GDM1 (cell line): Measurements from ENCODE around the gene GVQW3.

Experiments
- DNase-seq: peaks from one replicate; lab custom pipeline; 2025; lab: John Stamatoyannopoulos, UW

The GVQW3 gene

DNA sequence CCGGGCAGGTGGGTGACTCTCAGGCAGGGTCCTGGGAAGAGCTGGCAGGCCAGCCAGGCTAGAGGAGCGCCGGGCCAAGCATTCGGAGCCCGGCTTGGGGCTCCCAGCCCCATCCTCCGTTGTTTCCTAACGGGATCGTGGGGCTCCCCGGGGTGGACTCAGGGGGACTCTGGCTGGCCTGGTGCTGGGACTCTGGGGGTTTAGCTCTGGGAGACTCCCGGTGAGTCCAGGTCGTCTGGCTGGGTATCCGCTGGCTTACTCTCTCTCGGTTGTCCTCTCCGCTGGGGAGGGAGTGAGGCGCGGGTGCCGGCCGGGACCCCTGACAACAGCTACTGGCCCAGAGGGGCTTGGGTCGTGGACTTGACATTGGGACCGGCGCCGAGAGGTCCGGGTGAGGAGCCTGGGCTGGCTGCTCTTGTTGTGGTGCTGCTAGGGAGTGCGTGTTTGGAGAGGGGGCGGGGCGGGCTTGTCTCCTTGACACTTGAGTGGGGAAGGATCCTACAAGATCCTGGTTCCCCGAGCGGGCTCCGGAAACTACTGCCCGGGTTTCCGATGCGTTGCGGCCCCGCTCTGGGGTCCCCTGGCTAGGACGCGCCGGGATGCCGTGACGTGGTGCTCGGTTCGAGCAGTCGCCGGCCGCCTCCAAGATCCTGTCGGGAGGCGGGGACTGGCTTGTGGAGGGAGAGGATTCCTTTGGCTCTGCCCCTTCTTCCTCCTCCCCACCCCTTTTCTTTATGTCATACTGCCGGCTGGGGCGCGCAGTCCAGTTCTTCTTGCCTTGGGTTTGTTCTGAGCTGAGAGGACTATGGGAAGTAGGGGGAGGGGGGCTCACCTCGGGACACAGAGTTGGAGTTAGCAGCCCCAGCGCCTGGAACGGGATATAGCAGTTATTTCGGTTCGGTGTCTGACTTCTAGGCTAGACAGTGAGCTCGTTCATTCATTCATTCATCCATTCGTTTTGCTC, 64.3 kb downstream of the GVQW3 start:
- peak; percentile 48 for DNase-seq

DNA sequence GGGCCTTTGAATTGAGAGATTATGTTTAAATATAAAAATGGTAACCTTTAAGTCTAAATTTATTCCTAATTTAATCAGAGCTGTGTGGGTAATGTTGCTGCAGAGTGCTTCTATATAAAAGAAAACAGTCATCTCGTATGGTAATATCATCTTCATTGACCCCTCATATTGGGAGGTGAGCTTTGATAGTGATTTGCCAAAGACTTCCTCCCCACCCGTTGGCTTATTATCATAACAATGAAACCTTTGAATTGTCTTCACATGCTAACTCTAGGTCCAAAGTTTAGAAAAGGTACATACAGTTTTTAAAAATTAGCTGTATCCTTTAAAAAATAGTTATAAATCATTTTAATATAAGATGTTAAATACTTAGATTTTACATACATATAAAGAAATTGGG, 67.4 kb downstream of the GVQW3 start:
- no peak for DNase-seq

DNA sequence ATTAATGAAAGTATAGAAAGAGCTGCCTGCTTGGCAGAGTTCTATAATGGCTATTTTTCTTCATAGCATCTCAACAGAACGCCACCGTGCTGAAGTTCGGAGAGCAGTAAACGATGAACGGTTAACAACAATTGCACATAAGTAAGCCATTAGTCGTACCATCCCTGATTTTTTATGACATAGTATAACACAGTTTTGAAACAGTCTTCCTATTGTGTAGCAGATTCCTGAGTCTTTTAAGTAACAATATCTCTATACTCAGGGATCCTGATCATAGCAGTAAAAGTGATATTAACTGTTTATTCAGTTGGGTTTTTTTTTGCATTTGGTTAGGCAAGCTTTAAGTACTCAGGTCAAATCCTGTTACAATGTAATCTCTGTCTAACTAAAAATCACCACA, 72.1 kb downstream of the GVQW3 start:
- no peak for DNase-seq

DNA sequence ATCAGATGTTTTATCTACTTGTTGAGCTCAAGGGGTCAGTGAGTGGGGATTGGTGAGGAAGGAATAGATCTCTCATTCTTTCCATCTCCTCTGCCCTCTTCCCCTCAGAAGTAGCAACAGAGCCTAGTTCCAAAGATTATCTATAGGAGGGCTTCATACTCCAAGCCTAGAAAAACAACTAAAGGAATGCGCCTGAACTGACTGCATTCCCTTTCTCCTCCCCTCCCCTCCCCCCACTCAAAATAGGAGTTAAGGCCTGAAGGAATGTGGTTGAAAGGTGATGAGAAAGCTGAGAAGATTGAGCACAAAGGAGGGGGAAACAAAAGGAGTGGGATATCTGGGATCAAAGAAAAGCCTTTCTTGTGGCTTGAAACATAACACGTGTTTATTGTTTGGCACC, 74.2 kb downstream of the GVQW3 start:
- no peak for DNase-seq

DNA sequence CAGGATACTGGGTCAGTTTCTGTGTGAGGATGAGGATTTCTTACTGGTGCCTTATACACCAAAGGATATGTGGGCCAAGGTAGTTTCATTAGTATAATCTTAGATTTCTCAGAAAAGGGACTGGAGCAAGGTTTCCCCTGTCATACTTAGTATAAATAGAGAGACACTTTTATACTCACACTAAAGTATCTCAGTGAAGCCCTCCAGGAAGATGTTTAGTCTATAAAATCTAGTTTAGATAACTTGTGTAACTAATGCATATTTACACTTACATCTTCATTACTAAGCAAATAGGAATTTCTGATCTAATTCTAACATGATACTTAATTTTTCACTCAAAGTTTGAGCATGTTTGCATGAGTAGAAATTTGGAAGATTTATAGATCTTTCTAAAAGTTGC, 74.8 kb downstream of the GVQW3 start:
- DNase-seq: no peak

DNA sequence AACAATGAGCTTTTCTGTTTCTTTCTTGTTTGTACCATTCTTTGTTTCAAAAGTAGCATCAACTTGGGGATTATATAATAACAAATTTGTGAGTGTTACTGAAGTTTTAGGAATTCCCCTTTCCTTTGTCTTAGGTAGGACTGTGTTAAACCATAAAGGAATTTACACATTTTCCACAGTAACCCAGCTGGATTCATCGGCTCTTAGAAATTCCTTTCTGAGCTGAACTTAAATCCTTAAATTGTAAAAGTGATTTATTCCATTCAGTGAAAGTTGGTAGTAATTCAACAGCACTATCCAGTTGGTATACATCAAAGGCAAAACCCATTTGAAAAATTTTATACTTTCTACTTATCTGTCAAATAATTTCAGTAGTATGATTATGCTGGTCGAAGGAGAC, 75.4 kb downstream of the GVQW3 start:
- no peak for DNase-seq
